A204.1 (cell line): Measurements from ENCODE around the gene BICRA.

ENCODE experiments used
- FAIRE-seq: peaks from 2 replicates; lab custom pipeline; 2012; peaks lifted over from hg19 to GRCh38; lab: Jason Lieb, UNC

The BICRA gene

GRCh38 chr19:47601180-47601904, 7.6 kb upstream of the BICRA start:
- no peak for FAIRE-seq

GRCh38 chr19:47603706-47604565, 5.0 kb upstream of the BICRA start:
- no peak for FAIRE-seq

- FAIRE-seq, result no peak
Observed at GRCh38 chr19:47607564-47608073, 1.3 kb upstream of the BICRA start.

- no peak for FAIRE-seq
Observed at GRCh38 chr19:47608074-47608918, 638 bp upstream of the BICRA start.

GRCh38 chr19:47609906-47610894, 1.3 kb downstream of the BICRA start:
- no peak for FAIRE-seq

GRCh38 chr19:47610902-47611301, 2.0 kb downstream of the BICRA start:
- FAIRE-seq, result no peak

- FAIRE-seq, result no peak
Observed at GRCh38 chr19:47613165-47614020, 4.5 kb downstream of the BICRA start.

- no peak for FAIRE-seq
Observed at GRCh38 chr19:47614021-47614295, 5.0 kb downstream of the BICRA start.

GRCh38 chr19:47614559-47614958, 5.6 kb downstream of the BICRA start:
- FAIRE-seq, result no peak

- no peak for FAIRE-seq
Observed at GRCh38 chr19:47615230-47615629, 6.3 kb downstream of the BICRA start.

- no peak for FAIRE-seq
Observed at GRCh38 chr19:47615714-47616113, 6.8 kb downstream of the BICRA start.

- FAIRE-seq, result no peak
Observed at GRCh38 chr19:47618771-47619170, 9.8 kb downstream of the BICRA start.

- FAIRE-seq, result no peak
Observed at GRCh38 chr19:47619763-47620162, 10.8 kb downstream of the BICRA start.

- FAIRE-seq, result no peak
Observed at GRCh38 chr19:47623151-47623920, 14.4 kb downstream of the BICRA start.

GRCh38 chr19:47623921-47624391, 15.0 kb downstream of the BICRA start:
- no peak for FAIRE-seq

- FAIRE-seq, result no peak
Observed at GRCh38 chr19:47625650-47626049, 16.7 kb downstream of the BICRA start.

GRCh38 chr19:47626238-47626637, 17.3 kb downstream of the BICRA start:
- no peak for FAIRE-seq

GRCh38 chr19:47628078-47628771, 19.3 kb downstream of the BICRA start:
- no peak for FAIRE-seq

- FAIRE-seq, result no peak
Observed at GRCh38 chr19:47630594-47630993, 21.7 kb downstream of the BICRA start.
